AG08395 (cell line): ENCODE results near the gene GNG7.
"Not testable (repeated sequence)": the region's sequence is repeated elsewhere in the genome, so short reads cannot be mapped to it uniquely, and the experiment has no call there.

Experiments
- DNase-seq: peaks from one replicate; pipeline ENCODE4 v3.0.0; 2012; ENCODE audit warnings: mixed read lengths, low spot score

The GNG7 gene

GRCh38 chr19:2675892-2676291, 26.6 kb downstream of the GNG7 start:
- DNase-seq = no peak

- DNase-seq = no peak
These were observed 32.3 kb downstream of the GNG7 start for GRCh38 chr19:2670217-2670616.

- DNase-seq = no peak
These were observed 34.2 kb downstream of the GNG7 start for GRCh38 chr19:2668175-2668763.

- DNase-seq = not testable (repeated sequence)
These were observed 35.1 kb downstream of the GNG7 start for GRCh38 chr19:2667349-2667748.

GRCh38 chr19:2666344-2666994, 36.0 kb downstream of the GNG7 start:
- no peak for DNase-seq

GRCh38 chr19:2665103-2665502, 37.4 kb downstream of the GNG7 start:
- no peak for DNase-seq

- no peak for DNase-seq
These were observed 38.4 kb downstream of the GNG7 start for GRCh38 chr19:2663920-2664571.

GRCh38 chr19:2661615-2662014, 40.9 kb downstream of the GNG7 start:
- no peak for DNase-seq

GRCh38 chr19:2659856-2660432, 42.5 kb downstream of the GNG7 start:
- DNase-seq = no peak

GRCh38 chr19:2656533-2656932, 46.0 kb downstream of the GNG7 start:
- no peak for DNase-seq

- DNase-seq = no peak
These were observed 48.5 kb downstream of the GNG7 start for GRCh38 chr19:2653710-2654707.

- no peak for DNase-seq
These were observed 49.3 kb downstream of the GNG7 start for GRCh38 chr19:2653218-2653617.

GRCh38 chr19:2652504-2653099, 49.9 kb downstream of the GNG7 start:
- no peak for DNase-seq

GRCh38 chr19:2651002-2651733, 51.3 kb downstream of the GNG7 start:
- not testable (repeated sequence) for DNase-seq

- DNase-seq = no peak
These were observed 52.0 kb downstream of the GNG7 start for GRCh38 chr19:2650515-2650914.

GRCh38 chr19:2648528-2648937, 54.0 kb downstream of the GNG7 start:
- peak; percentile 88 for DNase-seq

GRCh38 chr19:2648099-2648498, 54.4 kb downstream of the GNG7 start:
- no peak for DNase-seq

- DNase-seq = no peak
These were observed 55.5 kb downstream of the GNG7 start for GRCh38 chr19:2646866-2647535.

GRCh38 chr19:2645826-2646225, 56.7 kb downstream of the GNG7 start:
- DNase-seq = no peak

- not testable (repeated sequence) for DNase-seq
These were observed 59.3 kb downstream of the GNG7 start for GRCh38 chr19:2643123-2643737.
